Measurements from ENCODE around the gene VILL.

The VILL gene

GRCh38 chr3:37954881-37955280 is 35.7 kb upstream of the VILL start:
- DNase-seq (ENCODE audit: insufficient read length, low spot score) (no peak), FAIRE-seq (no peak)
- no peak for TF ChIP-seq POLR2A (IDR thresholded peaks at IDR 0.05; ENCODE audit: low read depth, low read length)

- no peak for FAIRE-seq
- no peak for DNase-seq (ENCODE audit: insufficient read length, low spot score)
Observed at GRCh38 chr3:37955918-37956707, 34.5 kb upstream of the VILL start.

GRCh38 chr3:37956723-37957538 is 33.7 kb upstream of the VILL start:
- no peak for FAIRE-seq

More at GRCh38 chr3:37955918-37956707, 34.5 kb upstream of the VILL start:
- no peak for TF ChIP-seq POLR2A (IDR thresholded peaks at IDR 0.05; ENCODE audit: low read depth, low read length)

GRCh38 chr3:37957539-37957936 is 33.0 kb upstream of the VILL start:
- FAIRE-seq: no peak
- no peak for TF ChIP-seq POLR2A (IDR thresholded peaks at IDR 0.05; ENCODE audit: low read depth, low read length)
- no peak for DNase-seq (ENCODE audit: insufficient read length, low spot score)

More at GRCh38 chr3:37956723-37957538, 33.7 kb upstream of the VILL start:
- no peak for TF ChIP-seq POLR2A (IDR thresholded peaks at IDR 0.05; ENCODE audit: low read depth, low read length)
- no peak for DNase-seq (ENCODE audit: insufficient read length, low spot score)

GRCh38 chr3:37961622-37962431 is 28.8 kb upstream of the VILL start:
- DNase-seq (ENCODE audit: insufficient read length, low spot score) (no peak), FAIRE-seq (no peak)
- TF ChIP-seq POLR2A (IDR thresholded peaks at IDR 0.05; ENCODE audit: low read depth, low read length): no peak

- no peak for DNase-seq (ENCODE audit: insufficient read length, low spot score)
- no peak for FAIRE-seq
- no peak for TF ChIP-seq POLR2A (IDR thresholded peaks at IDR 0.05; ENCODE audit: low read depth, low read length)
Observed at GRCh38 chr3:37963016-37963415, 27.6 kb upstream of the VILL start.

GRCh38 chr3:37963635-37964034 is 27.0 kb upstream of the VILL start:
- DNase-seq (ENCODE audit: insufficient read length, low spot score) (no peak), FAIRE-seq (no peak)
- no peak for TF ChIP-seq POLR2A (IDR thresholded peaks at IDR 0.05; ENCODE audit: low read depth, low read length)

GRCh38 chr3:37964146-37964545 is 26.4 kb upstream of the VILL start:
- TF ChIP-seq POLR2A (IDR thresholded peaks at IDR 0.05; ENCODE audit: low read depth, low read length): no peak
- FAIRE-seq: no peak
- no peak for DNase-seq (ENCODE audit: insufficient read length, low spot score)

GRCh38 chr3:37964716-37965115 is 25.9 kb upstream of the VILL start:
- TF ChIP-seq POLR2A (IDR thresholded peaks at IDR 0.05; ENCODE audit: low read depth, low read length): no peak
- no peak for DNase-seq (ENCODE audit: insufficient read length, low spot score)
- no peak for FAIRE-seq

GRCh38 chr3:37967260-37967881 is 23.2 kb upstream of the VILL start:
- TF ChIP-seq POLR2A (IDR thresholded peaks at IDR 0.05; ENCODE audit: low read depth, low read length): no peak
- FAIRE-seq: no peak
- peak; percentile 62 for DNase-seq (ENCODE audit: insufficient read length, low spot score)

GRCh38 chr3:37968199-37968598 is 22.4 kb upstream of the VILL start:
- no peak for TF ChIP-seq POLR2A (IDR thresholded peaks at IDR 0.05; ENCODE audit: low read depth, low read length)
- FAIRE-seq (no peak), DNase-seq (ENCODE audit: insufficient read length, low spot score) (no peak)

- no peak for FAIRE-seq
- TF ChIP-seq POLR2A (IDR thresholded peaks at IDR 0.05; ENCODE audit: low read depth, low read length): no peak
- no peak for DNase-seq (ENCODE audit: insufficient read length, low spot score)
Observed at GRCh38 chr3:37968813-37969595, 21.6 kb upstream of the VILL start.

GRCh38 chr3:37969596-37970100 is 20.9 kb upstream of the VILL start:
- no peak for FAIRE-seq
- no peak for TF ChIP-seq POLR2A (IDR thresholded peaks at IDR 0.05; ENCODE audit: low read depth, low read length)
- no peak for DNase-seq (ENCODE audit: insufficient read length, low spot score)
